Astrocyte (in vitro differentiated cells and primary cell): ENCODE data around the gene LRRC4C. TPM values are rescaled to one million over a fixed set of nuclear protein-coding genes. Genes with fewer than 3 reads are reported as not detected.
"Not testable (repeated sequence)": the region's sequence is repeated elsewhere in the genome, so short reads cannot be mapped to it uniquely, and the experiment has no call there.

ENCODE experiments used
- DNase-seq: peaks from one replicate; pipeline ENCODE4 v3.0.0-alpha.2; 2010; ENCODE audit warnings: low read depth
- FAIRE-seq: peaks from 2 replicates; lab custom pipeline; 2011; peaks lifted over from hg19 to GRCh38; lab: Jason Lieb, UNC
- H2AFZ ChIP-seq: 2 replicates; pipeline ENCODE4 v1.6.0; 2012; ENCODE audit warnings: low read depth, low read length, inconsistent platforms
- H3K27ac ChIP-seq: 2 replicates; pipeline ENCODE4 v1.5.1; 2011; ENCODE audit warnings: low read depth, low read length, inconsistent platforms
- H3K27me3 ChIP-seq: 2 replicates; pipeline ENCODE4 v1.6.0; 2011; ENCODE audit warnings: low read length, inconsistent platforms; ENCODE audit not compliant: insufficient read depth
- H3K36me3 ChIP-seq: 2 replicates; pipeline ENCODE4 v1.5.1; 2011; ENCODE audit warnings: low read length, inconsistent platforms; ENCODE audit not compliant: insufficient read depth
- H3K4me1 ChIP-seq: 2 replicates; pipeline ENCODE4 v1.5.1; 2011; ENCODE audit warnings: low read length, inconsistent platforms; ENCODE audit not compliant: insufficient read depth
- H3K4me2 ChIP-seq: 2 replicates; pipeline ENCODE4 v1.6.0; 2012; ENCODE audit warnings: low read length, inconsistent platforms
- H3K4me3 ChIP-seq: 2 replicates; pipeline ENCODE4 v1.5.1; 2011; ENCODE audit warnings: low read depth, mild to moderate bottlenecking, low read length, inconsistent platforms; ENCODE audit not compliant: insufficient read depth
- H3K79me2 ChIP-seq: 2 replicates; pipeline ENCODE4 v1.6.0; 2012; ENCODE audit warnings: mild to moderate bottlenecking, low read length, inconsistent platforms; ENCODE audit not compliant: insufficient read depth
- H3K9ac ChIP-seq: 2 replicates; pipeline ENCODE4 v1.6.0; 2012; ENCODE audit warnings: mild to moderate bottlenecking, low read length, inconsistent platforms
- H3K9me3 ChIP-seq: 2 replicates; pipeline ENCODE4 v1.5.1; 2012; ENCODE audit warnings: low read depth, mild to moderate bottlenecking, low read length, inconsistent platforms; ENCODE audit not compliant: insufficient read depth
- H4K20me1 ChIP-seq: 2 replicates; pipeline ENCODE4 v1.6.0; 2012; ENCODE audit warnings: low read length, inconsistent platforms; ENCODE audit not compliant: insufficient read depth
- H3K27ac Mint-ChIP-seq: one replicate; pipeline ENCODE4 v1.8.0; 2021; ENCODE audit warnings: mild to moderate bottlenecking, mixed read lengths; ENCODE audit not compliant: unreplicated experiment
- H3K27me3 Mint-ChIP-seq: one replicate; pipeline ENCODE4 v1.8.0; 2021; ENCODE audit warnings: low read depth, mixed read lengths; ENCODE audit not compliant: unreplicated experiment
- H3K36me3 Mint-ChIP-seq: one replicate; pipeline ENCODE4 v1.8.0; 2021; ENCODE audit warnings: low read depth, mixed read lengths; ENCODE audit not compliant: unreplicated experiment
- H3K4me1 Mint-ChIP-seq: one replicate; pipeline ENCODE4 v1.8.0; 2021; ENCODE audit warnings: low read depth, mixed read lengths; ENCODE audit not compliant: unreplicated experiment
- H3K4me3 Mint-ChIP-seq: one replicate; pipeline ENCODE4 v1.8.0; 2021; ENCODE audit warnings: mild to moderate bottlenecking, moderate library complexity, mixed read lengths; ENCODE audit not compliant: unreplicated experiment
- H3K9me3 Mint-ChIP-seq: one replicate; pipeline ENCODE4 v1.8.0; 2021; ENCODE audit warnings: mild to moderate bottlenecking, mixed read lengths; ENCODE audit not compliant: unreplicated experiment
- EZH2 ChIP-seq: IDR thresholded peaks from 2 replicates; pipeline ENCODE4 v1.6.1; 2012; ENCODE audit warnings: mild to moderate bottlenecking, low read length, inconsistent platforms; ENCODE audit not compliant: insufficient read depth
- total RNA-seq: library from RNA; stranded (reverse); gene quantifications from 2 replicates; pipeline ENCODE4 v1.2.1, GENCODE V29; 2021
- TF ChIP-seq, protein P1 (sequence below): IDR thresholded peaks from 2 replicates; pipeline ENCODE4 v1.5.1; 2011; ENCODE audit warnings: low read depth, mild to moderate bottlenecking, inconsistent platforms, low read length, moderate library complexity; ENCODE audit not compliant: insufficient read depth

Gene LRRC4C
- total RNA-seq, 1 donor from 2014 or later: 9.0 TPM

DNA sequence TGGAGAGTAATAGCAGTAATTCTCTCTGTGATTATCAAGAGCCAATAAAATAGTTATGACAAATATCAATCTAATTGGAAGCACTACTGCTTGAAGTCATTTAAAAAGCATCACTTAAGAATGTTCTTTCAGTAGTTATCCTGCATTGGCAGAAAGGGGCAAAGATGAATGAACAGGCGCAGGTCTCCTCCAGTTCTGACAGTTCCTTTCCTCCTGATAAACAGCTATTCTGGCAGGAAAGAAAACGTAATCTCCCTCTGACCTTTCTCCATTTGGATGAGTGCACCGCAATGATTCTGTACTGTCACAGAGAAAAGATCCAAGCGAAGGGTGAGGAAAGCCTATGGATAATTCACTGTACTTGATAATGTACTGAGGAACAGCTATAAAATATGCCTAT, 521.5 kb downstream of the LRRC4C start:
- Histone ChIP-seq H3K4me3 (no peak overlapping the region), H3K27ac (no peak overlapping the region), H3K27me3 (no peaks in the 10 kb centered on the region), H3K79me2 (no peaks in the 10 kb centered on the region), H3K36me3 (no peaks in the 10 kb centered on the region), H4K20me1 (no peaks in the 10 kb centered on the region), H3K9me3 (no peaks in the 10 kb centered on the region), H3K9ac (no peak overlapping the region), H2AFZ (no peak overlapping the region), H3K4me2 (no peak overlapping the region), H3K4me1 (no peaks in the 10 kb centered on the region)
- Mint-ChIP-seq H3K9me3 (peaks cover 1% of the 10 kb centered on the region), H3K4me1 (no peaks in the 10 kb centered on the region), H3K27ac (no peak overlapping the region), H3K27me3 (peaks cover under 1% of the 10 kb centered on the region), H3K36me3 (no peaks in the 10 kb centered on the region), H3K4me3 (no peak overlapping the region)
- DNase-seq: no peak
- FAIRE-seq: no peak
- TF ChIP-seq, protein P1, sequence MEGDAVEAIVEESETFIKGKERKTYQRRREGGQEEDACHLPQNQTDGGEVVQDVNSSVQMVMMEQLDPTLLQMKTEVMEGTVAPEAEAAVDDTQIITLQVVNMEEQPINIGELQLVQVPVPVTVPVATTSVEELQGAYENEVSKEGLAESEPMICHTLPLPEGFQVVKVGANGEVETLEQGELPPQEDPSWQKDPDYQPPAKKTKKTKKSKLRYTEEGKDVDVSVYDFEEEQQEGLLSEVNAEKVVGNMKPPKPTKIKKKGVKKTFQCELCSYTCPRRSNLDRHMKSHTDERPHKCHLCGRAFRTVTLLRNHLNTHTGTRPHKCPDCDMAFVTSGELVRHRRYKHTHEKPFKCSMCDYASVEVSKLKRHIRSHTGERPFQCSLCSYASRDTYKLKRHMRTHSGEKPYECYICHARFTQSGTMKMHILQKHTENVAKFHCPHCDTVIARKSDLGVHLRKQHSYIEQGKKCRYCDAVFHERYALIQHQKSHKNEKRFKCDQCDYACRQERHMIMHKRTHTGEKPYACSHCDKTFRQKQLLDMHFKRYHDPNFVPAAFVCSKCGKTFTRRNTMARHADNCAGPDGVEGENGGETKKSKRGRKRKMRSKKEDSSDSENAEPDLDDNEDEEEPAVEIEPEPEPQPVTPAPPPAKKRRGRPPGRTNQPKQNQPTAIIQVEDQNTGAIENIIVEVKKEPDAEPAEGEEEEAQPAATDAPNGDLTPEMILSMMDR: no peak
- TF ChIP-seq EZH2: no peak

DNA sequence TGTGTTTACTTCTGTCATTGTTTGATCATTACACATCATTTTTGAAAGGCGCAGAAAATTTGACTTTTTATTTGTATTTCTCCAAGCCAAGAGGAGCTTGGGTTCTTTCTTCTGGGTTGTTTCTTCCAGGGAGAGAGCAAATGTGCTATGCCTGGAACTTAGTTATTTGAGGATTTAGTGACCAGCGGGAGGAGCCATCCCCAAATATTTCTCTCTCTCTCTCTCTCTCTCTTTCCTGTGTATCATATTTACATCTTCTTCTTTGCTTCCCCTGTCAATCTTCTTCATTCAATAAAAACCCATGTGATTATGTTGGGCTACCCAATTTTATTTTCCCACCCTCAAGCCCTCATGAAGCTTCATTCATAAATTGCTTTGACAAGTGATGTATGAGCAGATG, 534.5 kb downstream of the LRRC4C start:
- Mint-ChIP-seq H3K27ac (no peak overlapping the region), H3K4me3 (no peak overlapping the region), H3K4me1 (peaks cover 1% of the 10 kb centered on the region), H3K27me3 (no peaks in the 10 kb centered on the region), H3K9me3 (no peaks in the 10 kb centered on the region), H3K36me3 (no peaks in the 10 kb centered on the region)
- Histone ChIP-seq H3K27ac (no peak overlapping the region), H3K4me1 (no peaks in the 10 kb centered on the region), H4K20me1 (no peaks in the 10 kb centered on the region), H2AFZ (no peak overlapping the region), H3K9me3 (no peaks in the 10 kb centered on the region), H3K79me2 (no peaks in the 10 kb centered on the region), H3K4me3 (no peak overlapping the region), H3K36me3 (no peaks in the 10 kb centered on the region), H3K9ac (no peak overlapping the region), H3K4me2 (no peak overlapping the region), H3K27me3 (no peaks in the 10 kb centered on the region)
- FAIRE-seq (no peak), DNase-seq (no peak)
- TF ChIP-seq EZH2: no peak
- TF ChIP-seq, protein P1: no peak

DNA sequence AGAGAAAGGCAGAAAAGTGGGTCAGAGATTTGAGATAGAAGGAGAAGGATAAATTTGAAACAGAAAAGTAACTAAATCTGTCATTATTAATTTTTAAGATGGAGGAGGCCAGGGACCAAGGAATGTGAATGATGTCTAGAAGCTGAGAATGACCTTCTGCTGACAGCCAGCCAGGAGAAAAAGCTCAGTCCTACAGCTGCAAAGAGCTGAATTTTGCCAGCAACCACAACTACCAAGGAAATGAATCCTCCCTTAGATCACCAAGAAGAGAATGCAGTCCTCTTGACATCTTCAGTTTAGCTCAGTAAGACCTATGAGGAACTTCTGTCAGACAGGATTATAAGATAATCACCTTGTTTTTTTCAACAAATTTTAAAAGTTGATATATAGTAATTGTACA, 538.2 kb downstream of the LRRC4C start:
- H4K20me1 ChIP-seq: no peaks in the 10 kb centered on the region
- H3K4me2 ChIP-seq: no peak overlapping the region
- H3K9me3 ChIP-seq: no peaks in the 10 kb centered on the region
- TF ChIP-seq EZH2: no peak
- TF ChIP-seq, protein P1: no peak
- no peak overlapping the region for H3K27ac ChIP-seq
- Mint-ChIP-seq H3K27me3 (no peaks in the 10 kb centered on the region), H3K27ac (no peak overlapping the region), H3K9me3 (no peaks in the 10 kb centered on the region), H3K36me3 (no peaks in the 10 kb centered on the region), H3K4me1 (peaks cover 1% of the 10 kb centered on the region), H3K4me3 (no peak overlapping the region)
- no peaks in the 10 kb centered on the region for H3K79me2 ChIP-seq
- no peak overlapping the region for H3K4me3 ChIP-seq
- no peak overlapping the region for H3K9ac ChIP-seq
- H2AFZ ChIP-seq: no peak overlapping the region
- FAIRE-seq: no peak
- H3K27me3 ChIP-seq: no peaks in the 10 kb centered on the region
- H3K4me1 ChIP-seq: no peaks in the 10 kb centered on the region
- peak; percentile 71 for DNase-seq
- no peaks in the 10 kb centered on the region for H3K36me3 ChIP-seq

DNA sequence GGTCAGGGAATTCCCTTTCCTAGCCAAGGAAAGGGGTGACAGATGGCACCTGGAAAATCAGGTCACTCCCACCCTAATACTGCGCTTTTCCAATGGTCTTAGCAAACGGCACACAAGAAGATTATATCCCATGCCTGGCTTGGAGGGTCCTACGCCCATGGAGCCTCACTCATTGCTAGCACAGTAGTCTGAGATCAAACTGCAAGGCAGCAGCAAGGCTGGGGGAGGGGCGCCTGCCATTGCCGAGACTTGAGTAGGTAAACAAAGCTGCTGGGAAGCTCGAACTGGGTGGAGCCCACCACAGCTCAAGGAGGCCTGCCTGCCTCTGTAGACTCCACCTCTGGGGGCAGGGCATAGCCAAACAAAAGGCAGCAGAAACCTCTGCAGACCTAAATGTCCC, 548.7 kb downstream of the LRRC4C start:
- not testable (repeated sequence) for H3K79me2 ChIP-seq, H3K4me1 ChIP-seq, H3K36me3 ChIP-seq, H3K27ac ChIP-seq, DNase-seq, H3K9me3 ChIP-seq, H3K27ac Mint-ChIP-seq, H3K27me3 Mint-ChIP-seq, H2AFZ ChIP-seq, H3K27me3 ChIP-seq, H3K36me3 Mint-ChIP-seq, FAIRE-seq, H4K20me1 ChIP-seq, H3K4me3 Mint-ChIP-seq, H3K4me2 ChIP-seq, H3K4me3 ChIP-seq, H3K9ac ChIP-seq, H3K4me1 Mint-ChIP-seq
- H3K9me3 Mint-ChIP-seq: peaks cover 16% of the 10 kb centered on the region
